PC-3 (cell line): ENCODE results near the gene GNG14.

Experiments used
- EZH2 ChIP-seq: fragments of 300-600 bp; sonication (generic); IDR thresholded peaks from one replicate; pipeline ENCODE4 v1.6.1; 2017; ENCODE audit warnings: antibody characterized with exemption, mild to moderate bottlenecking, low read length; ENCODE audit not compliant: unreplicated experiment
- EZH2phosphoT487 ChIP-seq: fragments of 300-600 bp; sonication (generic); IDR thresholded peaks from 2 replicates; pipeline ENCODE4 v1.6.1; 2018; ENCODE audit warnings: mild to moderate bottlenecking, antibody characterized with exemption, low read length, borderline replicate concordance
- TF ChIP-seq, protein P1 (sequence below): fragments of 300-600 bp; sonication (generic); conservative IDR thresholded peaks from 2 replicates; pipeline ENCODE4 v1.5.1; 2017; ENCODE audit warnings: antibody characterized with exemption, low read depth, mild to moderate bottlenecking, low read length

DNA sequence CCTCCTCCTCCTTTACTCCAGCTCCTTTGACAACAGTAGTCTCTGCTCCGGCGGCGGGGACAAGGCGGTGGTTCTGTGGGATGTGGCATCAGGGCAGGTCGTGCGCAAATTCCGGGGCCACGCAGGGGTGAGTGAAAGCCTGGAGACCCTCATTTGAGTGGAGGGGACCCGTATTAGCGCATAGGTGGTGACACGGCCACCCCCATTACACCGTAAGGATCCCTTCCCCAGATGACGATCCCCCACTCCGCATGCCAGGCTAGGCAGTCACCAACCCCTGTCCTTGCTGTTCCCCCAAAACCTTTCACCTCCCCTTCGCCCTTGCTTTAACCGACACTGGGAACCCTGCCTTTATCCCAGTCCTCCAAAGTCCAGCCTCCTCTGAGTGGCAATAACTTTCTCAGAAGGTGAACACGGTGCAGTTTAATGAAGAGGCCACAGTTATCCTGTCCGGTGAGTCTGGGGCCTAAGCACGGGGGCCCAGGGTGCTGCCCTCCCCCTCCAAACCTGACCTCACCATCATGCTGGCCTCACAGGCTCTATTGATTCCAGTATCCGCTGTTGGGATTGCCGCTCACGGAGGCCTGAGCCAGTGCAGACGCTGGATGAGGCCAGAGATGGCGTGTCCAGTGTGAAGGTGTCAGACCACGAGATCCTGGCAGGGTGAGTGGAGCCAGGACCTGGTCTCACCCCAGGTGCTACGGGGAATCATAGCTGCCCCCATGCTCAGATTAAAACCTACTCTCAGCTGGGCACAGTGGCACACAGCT lies 17.5 kb upstream of the GNG14 start:
- no peak for TF ChIP-seq EZH2
- TF ChIP-seq, protein P1, sequence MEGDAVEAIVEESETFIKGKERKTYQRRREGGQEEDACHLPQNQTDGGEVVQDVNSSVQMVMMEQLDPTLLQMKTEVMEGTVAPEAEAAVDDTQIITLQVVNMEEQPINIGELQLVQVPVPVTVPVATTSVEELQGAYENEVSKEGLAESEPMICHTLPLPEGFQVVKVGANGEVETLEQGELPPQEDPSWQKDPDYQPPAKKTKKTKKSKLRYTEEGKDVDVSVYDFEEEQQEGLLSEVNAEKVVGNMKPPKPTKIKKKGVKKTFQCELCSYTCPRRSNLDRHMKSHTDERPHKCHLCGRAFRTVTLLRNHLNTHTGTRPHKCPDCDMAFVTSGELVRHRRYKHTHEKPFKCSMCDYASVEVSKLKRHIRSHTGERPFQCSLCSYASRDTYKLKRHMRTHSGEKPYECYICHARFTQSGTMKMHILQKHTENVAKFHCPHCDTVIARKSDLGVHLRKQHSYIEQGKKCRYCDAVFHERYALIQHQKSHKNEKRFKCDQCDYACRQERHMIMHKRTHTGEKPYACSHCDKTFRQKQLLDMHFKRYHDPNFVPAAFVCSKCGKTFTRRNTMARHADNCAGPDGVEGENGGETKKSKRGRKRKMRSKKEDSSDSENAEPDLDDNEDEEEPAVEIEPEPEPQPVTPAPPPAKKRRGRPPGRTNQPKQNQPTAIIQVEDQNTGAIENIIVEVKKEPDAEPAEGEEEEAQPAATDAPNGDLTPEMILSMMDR: no peak
- no peak for TF ChIP-seq EZH2phosphoT487
